ENCODE results near the gene STAB2. TPM values are rescaled to one million over a fixed set of nuclear protein-coding genes. Genes with fewer than 3 reads are reported as not detected.

Gene STAB2
- total and polyA plus RNA-seq, 2 of the 8 experiments (the other 6 are each of a cell fraction or from before 2014, with no cell fraction given), result not detected

DNA sequence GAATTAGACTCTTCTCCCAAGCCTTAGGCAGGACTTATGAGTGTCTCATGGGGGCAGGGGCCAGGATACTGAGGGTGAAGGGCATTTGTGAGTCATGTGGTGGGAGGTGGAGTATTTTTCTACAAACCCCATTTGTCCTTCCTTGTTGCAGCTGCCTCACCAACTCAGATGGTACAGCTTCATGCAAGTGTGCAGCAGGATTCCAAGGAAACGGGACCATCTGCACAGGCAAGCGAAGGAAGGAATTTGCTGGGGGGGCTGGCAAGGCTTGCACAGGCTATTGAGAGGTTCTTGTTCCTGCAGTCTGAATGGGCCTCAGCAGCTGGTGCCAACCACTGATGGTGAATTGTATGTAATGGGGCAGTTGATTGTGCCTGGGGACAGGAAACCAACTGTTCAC is 125.1 kb downstream of the STAB2 start:
- Histone ChIP-seq H3K9ac (replicated peaks in 1 of 4; ENCODE audit: extremely low read depth in 1 of 4, low read depth in 3 of 4, low read length in 3 of 4) (no peak overlapping the region), H3K23ac (ENCODE audit: insufficient read length) (no peak overlapping the region), H3K18ac (ENCODE audit: extremely low read depth, low read length) (no peak overlapping the region), H2BK12ac (ENCODE audit: low read depth, low read length) (no peak overlapping the region), H3K14ac (ENCODE audit: insufficient read length) (no peak overlapping the region), H4K91ac (replicated peaks; ENCODE audit: insufficient read length, low read length) (no peak overlapping the region), H3K79me1 (ENCODE audit: low read depth, low read length) (no peaks in the 10 kb centered on the region), H3K4ac (replicated peaks; ENCODE audit: insufficient read length, low read depth, low read length) (no peak overlapping the region), H3K4me1 (replicated peaks in 1 of 4; ENCODE audit: control insufficient read depth in 3 of 4, insufficient read depth in 4 of 4, low read length in 3 of 4) (no peaks in the 10 kb centered on the region), H3K36me3 (ENCODE audit: control insufficient read depth in 2 of 4, insufficient read depth in 4 of 4, low read length in 3 of 4) (no peaks in the 10 kb centered on the region), H2BK15ac (ENCODE audit: low read length) (no peak overlapping the region), H2AK5ac (ENCODE audit: low read depth, low read length) (no peak overlapping the region), H2BK20ac (ENCODE audit: low read length) (no peak overlapping the region), H3K4me2 (ENCODE audit: insufficient read depth in 1 of 2, low read depth in 2 of 2, low read length in 2 of 2) (no peak overlapping the region), H3K79me2 (ENCODE audit: control insufficient read depth in 1 of 2, insufficient read depth in 2 of 2, low read length in 2 of 2) (no peaks in the 10 kb centered on the region), H3K27ac (ENCODE audit: low read depth, low read length) (no peak overlapping the region), H2BK5ac (ENCODE audit: low read depth, low read length) (no peak overlapping the region), H4K20me1 (replicated peaks in 1 of 2; ENCODE audit: control insufficient read depth in 1 of 2, insufficient read depth in 2 of 2, low read length in 2 of 2) (no peaks in the 10 kb centered on the region), H4K8ac (ENCODE audit: extremely low read depth, insufficient read depth, low read length) (no peak overlapping the region), H2BK120ac (replicated peaks; ENCODE audit: low read depth, low read length) (no peak overlapping the region), H4K5ac (ENCODE audit: insufficient read length, low read depth, low read length) (no peak overlapping the region), H3K27me3 (replicated peaks in 1 of 4; ENCODE audit: control insufficient read depth in 3 of 4, extremely low read depth in 1 of 4, insufficient read depth in 3 of 4, low read length in 3 of 4) (no peaks in the 10 kb centered on the region), H3K4me3 (ENCODE audit: extremely low read depth in 1 of 4, insufficient read depth in 2 of 4, low read depth in 3 of 4, low read length in 4 of 4) (no peak overlapping the region), H3K23me2 (ENCODE audit: low read depth, low read length) (no peaks in the 10 kb centered on the region), H3K9me3 (ENCODE audit: insufficient read depth in 2 of 2, low read depth in 1 of 2, low read length in 1 of 2) (no peaks in the 10 kb centered on the region), H2AFZ (ENCODE audit: low read length) (no peak overlapping the region), H3K56ac (replicated peaks; ENCODE audit: insufficient read length, low read depth, low read length) (no peak overlapping the region)
- FAIRE-seq (no peak), DNase-seq (ENCODE audit: low read depth in 1 of 2, low spot score in 2 of 2) (no peak)
- POLR2A ChIA-PET (ENCODE audit: partially characterized antibody), result no interaction called here
- 88% methylated on average over 2 of the region's 2 CpGs; no CpG with 5 or more reads in 1 of the 2 experiments for WGBS, 2 experiments (ENCODE audit: extremely low coverage in 1 of 2, insufficient coverage in 1 of 2, insufficient read length in 1 of 2, insufficient replicate concordance in 2 of 2, low coverage in 1 of 2, low lambda C conversion rate in 2 of 2, missing lambda C conversion rate in 1 of 2)
- CTCF ChIA-PET (ENCODE audit: partially characterized antibody), result interaction anchor here (0.7 to 1.5 kb wide), 3 partner anchors 30 to 79 kb away, joined by 4 to 5 read pairs (median 4); no protein-coding TSS in a partner anchor
- TF ChIP-seq RAD21 (IDR thresholded peaks at IDR 0.05 in 1 of 2, conservative IDR thresholded peaks at IDR 0.05 in 1 of 2; ENCODE audit: low read depth in 2 of 2, low read length in 2 of 2) (no peak), CTBP2 (IDR thresholded peaks at IDR 0.05; ENCODE audit: borderline replicate concordance, insufficient read depth, insufficient read length, low read length) (no peak), KDM5A (IDR thresholded peaks at IDR 0.05; ENCODE audit: low read length) (no peak), CBX5 (IDR thresholded peaks at IDR 0.05; ENCODE audit: low read depth, low read length) (no peak), CEBPB (IDR thresholded peaks at IDR 0.05; ENCODE audit: low read depth, low read length) (no peak), CHD2 (IDR thresholded peaks at IDR 0.05; ENCODE audit: low read length) (no peak), POLR2A (IDR thresholded peaks at IDR 0.05; ENCODE audit: control extremely low read depth in 1 of 2, low read depth in 2 of 2, low read length in 2 of 2) (no peak), EP300 (IDR thresholded peaks at IDR 0.05; ENCODE audit: borderline replicate concordance in 1 of 2, low read depth in 2 of 2, low read length in 2 of 2) (no peak), RNF2 (IDR thresholded peaks at IDR 0.05; ENCODE audit: borderline replicate concordance, low read depth, low read length, missing control alignments, poor library complexity, severe bottlenecking) (no peak), TEAD4 (IDR thresholded peaks at IDR 0.05; ENCODE audit: low read depth, low read length) (no peak), TCF12 (IDR thresholded peaks at IDR 0.05; ENCODE audit: low read depth, low read length) (no peak), CBX8 (IDR thresholded peaks at IDR 0.05; ENCODE audit: borderline replicate concordance, low read depth, low read length) (no peak), HDAC6 (IDR thresholded peaks at IDR 0.05; ENCODE audit: low read depth, low read length) (no peak)
- TF ChIP-seq, protein P1, sequence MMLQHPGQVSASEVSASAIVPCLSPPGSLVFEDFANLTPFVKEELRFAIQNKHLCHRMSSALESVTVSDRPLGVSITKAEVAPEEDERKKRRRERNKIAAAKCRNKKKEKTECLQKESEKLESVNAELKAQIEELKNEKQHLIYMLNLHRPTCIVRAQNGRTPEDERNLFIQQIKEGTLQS (IDR thresholded peaks at IDR 0.05; ENCODE audit: insufficient read depth, low read depth, low read length), result no peak
